Measurements from ENCODE around the gene STK32A.

DNA sequence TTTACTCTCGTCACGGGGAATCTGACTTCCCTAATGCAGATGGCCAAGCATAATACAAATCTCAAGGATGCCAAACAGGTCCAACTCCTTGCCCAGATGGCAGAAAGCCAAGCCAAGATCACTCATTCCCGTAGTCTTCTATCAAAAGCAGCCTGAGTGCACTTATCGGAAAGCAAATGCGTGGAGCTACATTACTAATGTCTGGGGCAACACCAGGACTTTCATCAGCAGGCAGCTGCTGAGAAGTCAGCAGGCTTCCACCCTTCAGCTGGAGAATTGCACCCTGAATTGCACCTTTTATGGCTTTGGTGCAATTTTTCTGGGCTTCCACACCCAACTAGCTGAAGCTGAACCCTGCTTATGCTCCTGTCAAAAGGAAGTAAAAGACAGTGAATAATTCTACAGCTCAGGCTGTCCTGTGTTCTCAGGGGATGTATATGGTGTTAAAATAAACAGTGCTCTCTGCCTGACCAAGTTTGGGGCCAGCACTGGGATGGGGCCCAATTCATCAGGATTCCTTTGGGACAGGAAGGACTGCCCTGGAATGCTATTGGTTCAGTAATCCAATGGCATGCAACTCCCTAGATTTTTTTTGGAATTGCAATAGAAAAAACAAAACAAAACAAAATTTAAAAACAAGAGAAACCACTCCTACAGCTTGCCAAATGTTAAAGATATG lies 182.4 kb downstream of the STK32A start:
- peak in 1 of 2 donors; percentile 62 for TF ChIP-seq EP300 (IDR thresholded peaks at IDR 0.05)
- TF ChIP-seq, protein P1, sequence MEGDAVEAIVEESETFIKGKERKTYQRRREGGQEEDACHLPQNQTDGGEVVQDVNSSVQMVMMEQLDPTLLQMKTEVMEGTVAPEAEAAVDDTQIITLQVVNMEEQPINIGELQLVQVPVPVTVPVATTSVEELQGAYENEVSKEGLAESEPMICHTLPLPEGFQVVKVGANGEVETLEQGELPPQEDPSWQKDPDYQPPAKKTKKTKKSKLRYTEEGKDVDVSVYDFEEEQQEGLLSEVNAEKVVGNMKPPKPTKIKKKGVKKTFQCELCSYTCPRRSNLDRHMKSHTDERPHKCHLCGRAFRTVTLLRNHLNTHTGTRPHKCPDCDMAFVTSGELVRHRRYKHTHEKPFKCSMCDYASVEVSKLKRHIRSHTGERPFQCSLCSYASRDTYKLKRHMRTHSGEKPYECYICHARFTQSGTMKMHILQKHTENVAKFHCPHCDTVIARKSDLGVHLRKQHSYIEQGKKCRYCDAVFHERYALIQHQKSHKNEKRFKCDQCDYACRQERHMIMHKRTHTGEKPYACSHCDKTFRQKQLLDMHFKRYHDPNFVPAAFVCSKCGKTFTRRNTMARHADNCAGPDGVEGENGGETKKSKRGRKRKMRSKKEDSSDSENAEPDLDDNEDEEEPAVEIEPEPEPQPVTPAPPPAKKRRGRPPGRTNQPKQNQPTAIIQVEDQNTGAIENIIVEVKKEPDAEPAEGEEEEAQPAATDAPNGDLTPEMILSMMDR (IDR thresholded peaks at IDR 0.05), result no peak
- no peak for TF ChIP-seq POLR2A (IDR thresholded peaks at IDR 0.05)

All from tibial nerve (tissue), 4 donors.